Endothelial cell of umbilical vein (primary cell): ENCODE measurements around the gene NKD1. TPM values are rescaled to one million over a fixed set of nuclear protein-coding genes. Genes with fewer than 3 reads are reported as not detected.

Source experiments
- BruUV-seq: library from RNA; stranded (reverse); fragments of 400-500 nt; replicated peaks from 2 replicates; lab custom pipeline; 2021; lab: Mats Ljungman, UMichigan
- CTCF ChIA-PET: fragments of 300-600, 350-600 bp; sonication (Branson Sonifier 250); formaldehyde crosslinking; loops from one replicate; lab custom pipeline; 2021; ENCODE audit warnings: antibody characterized with exemption, inconsistent platforms; lab: Charles Lee
- POLR2A ChIA-PET: fragments of 300-600, 350-600 bp; sonication (Branson Sonifier 250); formaldehyde crosslinking; loops from one replicate; lab custom pipeline; 2021; ENCODE audit warnings: antibody characterized with exemption, inconsistent platforms; lab: Charles Lee
- DNase-seq: peaks from one replicate; pipeline ENCODE4 v3.0.0-alpha.2; 2011; ENCODE audit warnings: low read depth, low spot score
- FAIRE-seq: peaks from 2 replicates; lab custom pipeline; 2011; peaks lifted over from hg19 to GRCh38; lab: Jason Lieb, UNC
- H2AFZ ChIP-seq: 2 replicates; pipeline ENCODE4 v1.6.0; 2012; ENCODE audit warnings: low read depth, low read length, control low read depth, inconsistent platforms
- H3K27ac ChIP-seq: 2 replicates; pipeline ENCODE4 v1.5.1; 2011; ENCODE audit warnings: low read depth, mild to moderate bottlenecking, control low read depth, low read length, moderate library complexity; ENCODE audit not compliant: insufficient read depth
- H3K27me3 ChIP-seq, 2 experiments: 2 replicates each; pipeline versions ENCODE4 v1.6.0 to v1.6.1; 2011; ENCODE audit warnings: low read length in 2 of 2, mixed read lengths in 1 of 2; ENCODE audit not compliant: control insufficient read depth in 2 of 2, insufficient read depth in 2 of 2
- H3K36me3 ChIP-seq, 2 experiments: 2 replicates in 1 of 2; 3 replicates in 1 of 2; pipeline ENCODE4 v1.5.1; 2011; ENCODE audit warnings: low read length in 2 of 2, mild to moderate bottlenecking in 1 of 2, moderate library complexity in 1 of 2; ENCODE audit not compliant: control insufficient read depth in 2 of 2, insufficient read depth in 2 of 2; ENCODE audit errors: extremely low read depth in 1 of 2
- H3K4me1 ChIP-seq: 3 replicates; pipeline ENCODE4 v1.5.1; 2011; ENCODE audit warnings: mild to moderate bottlenecking, low read length; ENCODE audit not compliant: control insufficient read depth, insufficient read depth; ENCODE audit errors: extremely low read depth
- H3K4me2 ChIP-seq: 2 replicates; pipeline ENCODE4 v1.6.1; 2011; ENCODE audit warnings: low read length, control low read depth, mixed read lengths; ENCODE audit not compliant: insufficient read depth
- H3K4me3 ChIP-seq, 3 experiments: fragments of 200-600 bp in 1 of 3; sonication (generic), shearing (Covaris generic) in 1 of 3; replicated peaks in 1 of 3; 2 replicates each; pipeline ENCODE4 v1.5.1; 2011 to 2016; ENCODE audit warnings: control low read depth in 3 of 3, low read length in 3 of 3, mild to moderate bottlenecking in 2 of 3, inconsistent platforms in 1 of 3, low read depth in 1 of 3, moderate library complexity in 1 of 3; ENCODE audit not compliant: insufficient read depth in 1 of 3
- H3K79me2 ChIP-seq: 2 replicates; pipeline ENCODE4 v1.6.0; 2012; ENCODE audit warnings: low read length, inconsistent platforms; ENCODE audit not compliant: control insufficient read depth, insufficient read depth
- H3K9ac ChIP-seq: replicated peaks from 2 replicates; pipeline ENCODE3; 2011; ENCODE audit warnings: low read length, control low read depth; ENCODE audit not compliant: insufficient read depth; ENCODE audit errors: extremely low read depth
- H3K9me1 ChIP-seq: replicated peaks from 3 replicates; pipeline ENCODE4 v1.6.0; 2011; ENCODE audit warnings: mild to moderate bottlenecking, low read length; ENCODE audit not compliant: control insufficient read depth, insufficient read depth; ENCODE audit errors: extremely low read depth
- H3K9me3 ChIP-seq: replicated peaks from 2 replicates; pipeline ENCODE4 v1.5.1; 2012; ENCODE audit warnings: low read length, inconsistent platforms; ENCODE audit not compliant: control insufficient read depth, insufficient read depth
- H4K20me1 ChIP-seq: replicated peaks from 2 replicates; pipeline ENCODE3; 2011; ENCODE audit warnings: mild to moderate bottlenecking, low read length; ENCODE audit not compliant: control insufficient read depth, insufficient read depth; ENCODE audit errors: extremely low read depth
- CTCF ChIP-seq, 2 donors: IDR thresholded peaks; 1 replicate in 1 of 2; 2 replicates in 1 of 2; pipeline ENCODE4 v1.5.1; 2011; ENCODE audit warnings: low read length in 2 of 2, mild to moderate bottlenecking in 2 of 2, moderate library complexity in 2 of 2, control low read depth in 1 of 2, inconsistent platforms in 1 of 2, low read depth in 1 of 2; ENCODE audit not compliant: insufficient read depth in 1 of 2; ENCODE audit errors: extremely low read depth in 1 of 2
- EZH2 ChIP-seq: IDR thresholded peaks from 2 replicates; pipeline ENCODE4 v1.6.1; 2012; ENCODE audit warnings: borderline replicate concordance, low read depth, mild to moderate bottlenecking, moderate library complexity, low read length, inconsistent platforms; ENCODE audit not compliant: severe bottlenecking
- FOS ChIP-seq: IDR thresholded peaks from 2 replicates; pipeline ENCODE4 v1.6.1; 2011; ENCODE audit warnings: mild to moderate bottlenecking, low read length, moderate library complexity, borderline replicate concordance; ENCODE audit not compliant: insufficient read depth
- GATA2 ChIP-seq: IDR thresholded peaks from 2 replicates; pipeline ENCODE4 v1.7.0; 2011; ENCODE audit warnings: low read depth, mild to moderate bottlenecking, moderate library complexity, mixed read lengths, low read length; ENCODE audit not compliant: insufficient read length, insufficient read depth
- JUN ChIP-seq: IDR thresholded peaks from 2 replicates; pipeline ENCODE4 v1.6.1; 2011; ENCODE audit warnings: borderline replicate concordance, low read depth; ENCODE audit not compliant: insufficient read length, insufficient read depth
- MAX ChIP-seq: IDR thresholded peaks from 2 replicates; pipeline ENCODE4 v1.6.1; 2011; ENCODE audit not compliant: insufficient read depth, insufficient read length
- MYC ChIP-seq: IDR thresholded peaks from one replicate; pipeline ENCODE4 v1.6.1; 2011; ENCODE audit warnings: mild to moderate bottlenecking, low read depth, low read length
- POLR2A ChIP-seq: IDR thresholded peaks from 2 replicates; pipeline ENCODE4 v1.6.1; 2012; ENCODE audit warnings: low read depth, mild to moderate bottlenecking, control low read depth, low read length
- POLR2AphosphoS5 ChIP-seq: IDR thresholded peaks from 2 replicates; pipeline ENCODE4 v1.6.1; 2012; ENCODE audit warnings: low read depth, mild to moderate bottlenecking, control low read depth, low read length, moderate library complexity; ENCODE audit not compliant: insufficient read depth
- dilution Hi-C: fragments of 300-500 bp; cut with MboI; formaldehyde crosslinking; loops from one replicate; pipeline ENCODE4 v1.15.0; 2019; ENCODE audit warnings: low sequenced_read_pairs; ENCODE audit not compliant: extremely low pct_ligation_motif_present
- intact Hi-C: fragments of 100-400 bp; cut with micrococcal nuclease; formaldehyde crosslinking; loops from one replicate; pipeline ENCODE4 v1.10.0; 2022
- polyA plus RNA-seq, 4 experiments: library from polyadenylated mRNA; depleted of rRNA in 3 of 4; stranded (reverse) in 3 of 4; unstranded in 1 of 4; fragments of >200 nt; gene quantifications; 2 replicates each; pipeline versions ENCODE4 v1.2.1 to v1.2.3, GENCODE V29; 2011 to 2012; ENCODE audit warnings: missing spikeins in 1 of 4
- total RNA-seq: library from RNA; stranded (reverse); gene quantifications from 2 replicates; pipeline ENCODE4 v1.2.3, GENCODE V29; 2021

NKD1 gene
- total and polyA plus RNA-seq, 2 donors (not counting 3 experiments of a cell fraction or from before 2014, with no cell fraction given): not detected

GRCh38 chr16:50622643-50623369 is 74.6 kb downstream of the NKD1 start:
- Histone ChIP-seq H3K9ac (no peak overlapping the region), H3K9me1 (no peaks in the 10 kb centered on the region), H3K79me2 (no peaks in the 10 kb centered on the region), H3K9me3 (no peaks in the 10 kb centered on the region), H3K36me3 (no peaks in the 10 kb centered on the region), H3K27me3 (no peaks in the 10 kb centered on the region), H3K4me1 (no peaks in the 10 kb centered on the region), H4K20me1 (no peaks in the 10 kb centered on the region), H3K4me2 (no peak overlapping the region), H2AFZ (no peak overlapping the region), H3K27ac (no peak overlapping the region), H3K4me3 (no peak overlapping the region)
- ChIA-PET CTCF (interaction anchor here (1.2 to 1.8 kb wide), 4 partner anchors 11 to 184 kb away, joined by 4 to 5 read pairs (median 5); no protein-coding TSS in a partner anchor), POLR2A (no interaction called here)
- no TSS peak for BruUV-seq
- TF ChIP-seq FOS (no peak), EZH2 (no peak), GATA2 (no peak), MAX (no peak), JUN (no peak), POLR2AphosphoS5 (no peak), MYC (no peak), POLR2A (no peak), CTCF (IDR thresholded peaks at IDR 0.05; ENCODE audit: extremely low read depth in 1 of 2, insufficient read depth in 1 of 2, low read depth in 1 of 2, low read length in 2 of 2) (no peak)
- intact Hi-C loops (no loop called here), dilution Hi-C loops (no loop called here)
- DNase-seq: no peak
- no peak for FAIRE-seq
